Breast epithelium (tissue), 3 donors: ENCODE results near the gene SMAD6.

Experiments used
- CTCF ChIP-seq, 3 donors: fragments of 450-650 bp; IDR thresholded peaks; one replicate each; pipeline ENCODE4 v1.5.1; 2016 to 2017; ENCODE audit warnings: antibody characterized with exemption in 3 of 3, mild to moderate bottlenecking in 3 of 3, moderate library complexity in 3 of 3
- POLR2A ChIP-seq: fragments of 450-650 bp; IDR thresholded peaks from one replicate; pipeline ENCODE4 v1.6.1; 2016; ENCODE audit warnings: antibody characterized with exemption, mild to moderate bottlenecking, moderate library complexity

GRCh38 chr15:66673410-66674322 lies 28.4 kb upstream of the SMAD6 start:
- no peak for TF ChIP-seq POLR2A
- no peak for TF ChIP-seq CTCF (IDR thresholded peaks at IDR 0.05)
